ENCODE data around the gene AQP12B.

Gene AQP12B

DNA sequence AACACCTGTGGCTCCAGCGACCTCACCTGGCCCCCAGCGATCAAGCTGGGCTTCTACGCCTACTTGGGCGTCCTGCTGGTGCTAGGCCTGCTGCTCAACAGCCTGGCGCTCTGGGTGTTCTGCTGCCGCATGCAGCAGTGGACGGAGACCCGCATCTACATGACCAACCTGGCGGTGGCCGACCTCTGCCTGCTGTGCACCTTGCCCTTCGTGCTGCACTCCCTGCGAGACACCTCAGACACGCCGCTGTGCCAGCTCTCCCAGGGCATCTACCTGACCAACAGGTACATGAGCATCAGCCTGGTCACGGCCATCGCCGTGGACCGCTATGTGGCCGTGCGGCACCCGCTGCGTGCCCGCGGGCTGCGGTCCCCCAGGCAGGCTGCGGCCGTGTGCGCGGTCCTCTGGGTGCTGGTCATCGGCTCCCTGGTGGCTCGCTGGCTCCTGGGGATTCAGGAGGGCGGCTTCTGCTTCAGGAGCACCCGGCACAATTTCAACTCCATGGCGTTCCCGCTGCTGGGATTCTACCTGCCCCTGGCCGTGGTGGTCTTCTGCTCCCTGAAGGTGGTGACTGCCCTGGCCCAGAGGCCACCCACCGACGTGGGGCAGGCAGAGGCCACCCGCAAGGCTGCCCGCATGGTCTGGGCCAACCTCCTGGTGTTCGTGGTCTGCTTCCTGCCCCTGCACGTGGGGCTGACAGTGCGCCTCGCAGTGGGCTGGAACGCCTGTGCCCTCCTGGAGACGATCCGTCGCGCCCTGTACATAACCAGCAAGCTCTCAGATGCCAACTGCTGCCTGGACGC is 52.5 kb downstream of the AQP12B start:
- DNase-seq, result peak in 1 of 2 donors; percentile 9
- no peak overlapping the region for H3K4me3 Mint-ChIP-seq

DNA sequence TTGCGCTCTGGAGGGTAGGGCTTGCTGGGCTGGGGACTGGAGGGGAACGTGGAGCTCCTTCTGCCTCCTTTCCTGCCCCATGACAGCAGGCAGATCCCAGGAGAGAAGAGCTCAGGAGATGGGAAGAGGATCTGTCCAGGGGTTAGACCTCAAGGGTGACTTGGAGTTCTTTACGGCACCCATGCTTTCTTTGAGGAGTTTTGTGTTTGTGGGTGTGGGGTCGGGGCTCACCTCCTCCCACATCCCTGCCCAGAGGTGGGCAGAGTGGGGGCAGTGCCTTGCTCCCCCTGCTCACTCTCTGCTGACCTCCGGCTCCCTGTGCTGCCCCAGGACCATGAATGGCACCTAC is 53.1 kb downstream of the AQP12B start:
- ATAC-seq (no peak), DNase-seq (no peak)
- H3K4me3 Mint-ChIP-seq, result no peak overlapping the region
- no peaks in the 10 kb centered on the region for H3K27me3 Mint-ChIP-seq
- H3K4me1 Mint-ChIP-seq, result peaks cover 37% of the 10 kb centered on the region
- peaks cover 13 to 31% of the 10 kb centered on the region in 2 donors for H3K9me3 Mint-ChIP-seq
- H3K27ac Mint-ChIP-seq, result peak overlapping the region in 1 of 2 donors; percentile 74

More for the DNA sequence above, 52.5 kb downstream of the AQP12B start:
- no peak overlapping the region for H3K27ac Mint-ChIP-seq
- ATAC-seq, result no peak
- H3K27me3 Mint-ChIP-seq, result no peaks in the 10 kb centered on the region
- peaks cover 13 to 37% of the 10 kb centered on the region in 2 donors for H3K9me3 Mint-ChIP-seq
- peaks cover 31% of the 10 kb centered on the region for H3K4me1 Mint-ChIP-seq

DNA sequence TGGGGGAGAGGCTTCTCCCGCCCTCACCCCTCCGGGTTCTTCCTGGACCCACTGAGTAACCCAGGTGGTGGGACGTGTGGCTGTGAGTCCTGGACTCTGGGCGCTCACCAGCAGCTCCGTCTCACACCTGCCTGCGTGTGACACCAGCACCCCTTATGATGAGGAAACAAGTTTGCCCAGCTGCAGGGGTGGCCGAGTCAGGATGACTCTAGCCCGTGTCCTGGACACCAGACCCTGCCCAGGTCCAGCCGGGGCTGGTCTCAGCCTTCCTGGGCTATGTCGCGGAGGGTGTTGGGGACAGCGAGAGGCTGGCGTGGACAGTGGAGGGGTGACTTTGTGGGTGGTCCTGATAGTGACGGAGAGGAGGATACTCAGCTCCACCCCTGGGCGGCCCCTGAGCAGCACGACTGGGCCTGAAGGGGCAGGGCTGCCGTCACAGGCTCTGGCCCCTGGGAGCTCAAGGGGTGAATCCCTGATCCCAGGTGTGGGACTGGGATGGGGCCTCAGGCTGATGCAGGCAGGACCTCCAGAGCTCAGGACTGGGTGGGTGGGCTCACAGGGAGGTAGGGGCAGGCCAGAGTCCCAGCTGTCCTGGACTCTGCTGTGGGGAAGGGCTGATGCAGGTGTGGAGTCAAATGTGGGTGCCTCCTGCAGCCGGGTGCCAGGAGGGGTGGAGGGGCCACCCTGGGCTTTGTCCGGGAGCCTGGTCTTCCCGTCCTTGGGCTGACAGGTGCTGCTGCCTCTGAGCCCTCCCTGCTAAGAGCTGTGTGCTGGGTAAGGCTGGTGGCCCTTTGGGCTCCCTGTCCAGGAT is 53.7 kb downstream of the AQP12B start:
- DNase-seq, result no peak
- Mint-ChIP-seq H3K9me3 (peaks cover 13 to 25% of the 10 kb centered on the region in 2 donors), H3K27ac (no peak overlapping the region), H3K4me1 (peaks cover 43% of the 10 kb centered on the region), H3K27me3 (no peaks in the 10 kb centered on the region), H3K4me3 (no peak overlapping the region)
- no peak for ATAC-seq

DNA sequence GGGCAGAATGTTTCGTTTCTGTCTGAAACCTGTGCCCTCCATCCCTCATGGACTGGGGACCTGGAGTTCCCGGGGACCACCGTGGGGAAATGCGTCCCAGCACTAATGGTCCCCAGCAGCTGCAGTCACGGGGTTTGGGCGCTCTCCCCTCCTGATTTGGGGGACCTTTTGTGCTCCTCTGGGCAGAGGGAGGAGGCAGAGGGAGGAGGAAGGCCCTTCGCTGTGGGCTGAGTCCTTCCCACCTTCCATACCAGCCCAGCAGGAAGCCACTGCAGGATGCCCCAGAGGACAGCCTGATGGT is 54.2 kb downstream of the AQP12B start:
- Mint-ChIP-seq H3K4me3 (no peak overlapping the region), H3K9me3 (peaks cover 10 to 20% of the 10 kb centered on the region in 2 donors), H3K27me3 (no peaks in the 10 kb centered on the region), H3K4me1 (peaks cover 49% of the 10 kb centered on the region), H3K27ac (no peak overlapping the region)
- no peak for ATAC-seq
- DNase-seq, result no peak

DNA sequence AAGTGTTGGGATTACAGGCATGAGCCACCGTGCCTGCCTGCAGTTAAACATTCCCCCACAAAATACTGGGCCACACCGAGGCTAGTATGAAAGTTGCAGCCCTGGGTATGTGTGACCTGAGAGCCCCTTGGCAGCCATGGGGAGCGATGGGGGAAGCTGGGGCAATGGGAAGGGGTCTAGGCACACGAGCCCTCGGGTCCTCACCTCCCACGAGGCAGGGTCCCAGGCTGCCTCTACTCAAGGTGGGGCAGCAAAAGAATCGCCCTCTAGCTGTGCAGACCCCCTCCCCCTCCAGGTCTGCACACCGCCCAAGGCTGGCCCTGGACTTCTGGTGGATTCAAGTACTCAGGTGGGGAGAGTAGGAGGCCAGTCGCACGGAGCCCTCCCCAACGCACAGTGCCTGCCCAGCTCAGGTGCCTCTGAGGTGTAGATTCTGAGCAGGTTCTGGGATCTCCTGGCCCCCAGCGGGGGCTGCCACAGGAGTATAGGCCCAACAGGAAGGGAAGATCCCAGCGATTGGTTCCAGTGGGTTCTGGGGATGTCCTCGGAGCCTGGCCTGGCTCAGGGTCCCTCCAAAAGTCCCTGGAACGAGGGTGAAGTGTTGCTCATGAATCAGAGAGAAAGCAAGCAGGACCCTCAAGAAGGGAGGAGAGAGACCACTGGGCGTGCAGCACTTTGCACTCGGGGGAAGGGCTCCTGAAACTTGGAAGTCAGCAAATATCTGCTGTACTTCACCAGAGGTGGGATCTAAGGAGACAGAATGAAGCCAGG is 54.8 kb downstream of the AQP12B start:
- Mint-ChIP-seq H3K27ac (peak overlapping the region; percentile 46 to 63), H3K9me3 (peaks cover 5 to 14% of the 10 kb centered on the region in 2 donors), H3K27me3 (no peaks in the 10 kb centered on the region), H3K4me1 (peaks cover 54% of the 10 kb centered on the region), H3K4me3 (no peak overlapping the region)
- DNase-seq, result no peak
- ATAC-seq, result no peak

DNA sequence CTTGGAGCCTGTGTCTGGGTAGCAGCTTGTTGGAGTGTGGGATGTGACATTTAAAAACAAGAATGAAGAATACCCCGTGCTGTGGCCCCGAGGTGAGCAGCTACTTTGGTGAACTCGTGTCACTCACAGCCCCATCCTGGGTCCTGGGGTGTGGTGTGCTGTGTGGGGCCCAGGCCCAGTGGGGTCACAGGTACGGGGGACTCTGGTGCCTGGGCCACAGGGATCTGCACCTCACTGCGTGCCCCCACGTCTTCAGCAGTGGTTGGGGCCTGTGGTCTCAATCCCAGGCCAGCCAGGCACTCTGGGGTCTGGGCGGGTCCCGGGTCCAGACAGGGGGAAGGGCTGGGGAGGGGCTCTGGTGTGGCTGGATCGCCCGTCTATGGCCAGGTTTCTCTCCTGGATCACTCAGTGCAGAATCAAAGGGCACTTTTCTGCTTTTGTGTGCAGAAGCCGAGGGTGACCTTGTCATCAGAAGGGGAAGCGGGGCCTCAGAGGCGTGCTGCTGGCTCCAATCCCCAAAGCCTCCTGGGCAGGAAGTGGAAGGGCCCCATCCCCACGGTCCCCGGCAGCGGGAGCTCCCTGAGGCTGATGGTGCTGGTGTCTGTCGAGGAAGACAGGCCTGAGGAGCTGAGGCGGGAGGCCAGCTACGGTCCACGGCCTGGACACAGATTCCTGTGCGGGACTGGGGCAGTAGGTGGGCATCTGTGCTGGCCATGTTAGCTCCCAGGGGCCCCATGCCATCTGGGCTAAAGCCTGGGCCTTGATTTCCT is 56.0 kb downstream of the AQP12B start:
- H3K27me3 Mint-ChIP-seq, result no peaks in the 10 kb centered on the region
- peak overlapping the region; percentile 88 to 89 for H3K4me3 Mint-ChIP-seq
- peak overlapping the region; percentile 88 to 94 for H3K27ac Mint-ChIP-seq
- H3K4me1 Mint-ChIP-seq, result peaks cover 66% of the 10 kb centered on the region
- DNase-seq, result peak; percentile 33 to 64
- peaks cover 0 to 2% of the 10 kb centered on the region in 2 donors for H3K9me3 Mint-ChIP-seq
- peak; percentile 11 for ATAC-seq

Data from stimulated activated naive CD8-positive, alpha-beta T cell treated with anti-CD3 and anti-CD28 coated beads, Interleukin-15, amount 100 ng/mL, for 72 hours (primary cell).